SH-SY5Y (cell line): Measurements from ENCODE around the gene SORCS3.

Source experiments
- GATA2 ChIP-seq: IDR thresholded peaks from 2 replicates; pipeline ENCODE4 v1.6.1; 2011; ENCODE audit warnings: mild to moderate bottlenecking, low read depth, low read length
- GATA3 ChIP-seq: IDR thresholded peaks from 2 replicates; pipeline ENCODE4 v1.6.1; 2011; ENCODE audit warnings: low read depth, mild to moderate bottlenecking, low read length, moderate library complexity

DNA sequence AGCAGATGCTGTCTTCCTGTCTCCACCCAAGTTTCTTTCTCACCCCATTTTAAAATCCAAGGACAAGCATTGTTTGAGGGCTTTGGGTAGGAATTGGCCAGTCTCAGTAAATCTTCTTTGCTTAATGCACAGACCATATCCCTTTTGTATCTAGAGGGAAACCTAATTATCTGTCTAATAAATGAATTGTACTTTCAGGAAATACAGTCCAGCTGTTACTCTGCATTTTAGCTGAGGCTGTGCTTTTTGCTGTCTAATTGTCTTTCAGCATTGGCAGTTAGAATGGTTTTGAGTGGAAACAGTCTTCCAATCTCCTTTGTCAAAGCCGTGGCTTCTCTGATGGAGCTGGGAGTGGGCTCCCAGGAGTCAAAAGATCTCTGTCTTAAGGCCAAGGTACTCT is 388.2 kb downstream of the SORCS3 start:
- peak; percentile 45; the same call in 1 of the 2 replicates for TF ChIP-seq GATA2
- TF ChIP-seq GATA3: peak; percentile 49; the same call in 1 of the 2 replicates
